ENCODE data around the gene TRIM62. TPM values are rescaled to one million over a fixed set of nuclear protein-coding genes. Genes with fewer than 3 reads are reported as not detected.

The TRIM62 gene
- total RNA-seq, 1 experiment from 2014 or later = 9.9 TPM

- DNase-seq = no peak
- Histone ChIP-seq H3K27me3 (ENCODE audit: insufficient read depth, low read depth) (no peaks in the 10 kb centered on the region), H3K4me2 (no peak overlapping the region), H3K9me3 (ENCODE audit: insufficient read depth, low read depth) (no peaks in the 10 kb centered on the region), H3F3A (ENCODE audit: insufficient read depth, low read depth) (peaks cover 12% of the 10 kb centered on the region; the same call in 1 of the 2 replicates), H3K4me1 (replicated peaks; ENCODE audit: insufficient read depth) (peaks cover 4% of the 10 kb centered on the region; the same call in 1 of the 2 replicates), H3K9me2 (ENCODE audit: insufficient read depth) (no peaks in the 10 kb centered on the region), H3K4me3 (no peak overlapping the region), H3K27ac (no peak overlapping the region), H4K20me1 (ENCODE audit: insufficient read depth) (peaks cover 8% of the 10 kb centered on the region; the same call in 1 of the 2 replicates), H3K36me3 (ENCODE audit: low read depth) (no peaks in the 10 kb centered on the region), H2AFZ (no peak overlapping the region), H3K79me2 (ENCODE audit: low read depth) (peaks cover 7% of the 10 kb centered on the region; the same call in 1 of the 2 replicates)
- no peak for TF ChIP-seq CTCF (conservative IDR thresholded peaks at IDR 0.05)
- TF ChIP-seq EZH2 (IDR thresholded peaks at IDR 0.05; ENCODE audit: low read depth) = no peak
- CTCF ChIA-PET = no interaction called here
- intact Hi-C loops (cut with micrococcal nuclease; ENCODE audit: unreplicated experiment) = no loop called here
- POLR2A ChIA-PET (ENCODE audit: unreplicated experiment) = interaction anchor here (0.5 kb wide), 1 partner anchor 76 kb away, joined by 3 read pairs; no protein-coding TSS in a partner anchor
- BruUV-seq (replicated peaks) = no TSS peak
Measured at GRCh38 chr1:33178836-33179439, 2.9 kb downstream of the TRIM62 start.

GRCh38 chr1:33177996-33178540 is 3.8 kb downstream of the TRIM62 start:
- no peaks in the 10 kb centered on the region for H3K9me2 ChIP-seq (ENCODE audit: insufficient read depth)
- no TSS peak for BruUV-seq (replicated peaks)
- H4K20me1 ChIP-seq (ENCODE audit: insufficient read depth) = peaks cover 8% of the 10 kb centered on the region; the same call in 1 of the 2 replicates
- no peak for TF ChIP-seq CTCF (conservative IDR thresholded peaks at IDR 0.05)
- no peak for TF ChIP-seq EZH2 (IDR thresholded peaks at IDR 0.05; ENCODE audit: low read depth)
- no peak overlapping the region for H3K4me3 ChIP-seq
- ChIA-PET POLR2A (ENCODE audit: unreplicated experiment) (no interaction called here), CTCF (no interaction called here)
- H3K27me3 ChIP-seq (ENCODE audit: insufficient read depth, low read depth) = no peaks in the 10 kb centered on the region
- no peak overlapping the region for H3K27ac ChIP-seq
- peaks cover 12% of the 10 kb centered on the region; the same call in 1 of the 2 replicates for H3F3A ChIP-seq (ENCODE audit: insufficient read depth, low read depth)
- peaks cover 7% of the 10 kb centered on the region; the same call in 1 of the 2 replicates for H3K79me2 ChIP-seq (ENCODE audit: low read depth)
- H3K4me2 ChIP-seq = no peak overlapping the region
- no peaks in the 10 kb centered on the region for H3K9me3 ChIP-seq (ENCODE audit: insufficient read depth, low read depth)
- H3K4me1 ChIP-seq (replicated peaks; ENCODE audit: insufficient read depth) = peaks cover 4% of the 10 kb centered on the region; the same call in 1 of the 2 replicates
- intact Hi-C loops (cut with micrococcal nuclease; ENCODE audit: unreplicated experiment) = no loop called here
- no peak for DNase-seq
- no peak overlapping the region for H2AFZ ChIP-seq
- no peaks in the 10 kb centered on the region for H3K36me3 ChIP-seq (ENCODE audit: low read depth)

- CTCF ChIA-PET = no interaction called here
- Histone ChIP-seq H3K27ac (no peak overlapping the region), H4K20me1 (ENCODE audit: insufficient read depth) (peaks cover 8% of the 10 kb centered on the region; the same call in 1 of the 2 replicates), H3K79me2 (ENCODE audit: low read depth) (peaks cover 7% of the 10 kb centered on the region; the same call in 1 of the 2 replicates), H3K27me3 (ENCODE audit: insufficient read depth, low read depth) (no peaks in the 10 kb centered on the region), H3F3A (ENCODE audit: insufficient read depth, low read depth) (0 out of 2 replicates have a peak, but pooled peaks cover 9% of the 10 kb centered on the region), H3K9me3 (ENCODE audit: insufficient read depth, low read depth) (no peaks in the 10 kb centered on the region), H2AFZ (no peak overlapping the region), H3K9me2 (ENCODE audit: insufficient read depth) (no peaks in the 10 kb centered on the region), H3K4me1 (replicated peaks; ENCODE audit: insufficient read depth) (no peaks in the 10 kb centered on the region; the same call in 1 of the 2 replicates), H3K36me3 (ENCODE audit: low read depth) (no peaks in the 10 kb centered on the region), H3K4me3 (no peak overlapping the region), H3K4me2 (no peak overlapping the region)
- BruUV-seq (replicated peaks) = no TSS peak
- TF ChIP-seq EZH2 (IDR thresholded peaks at IDR 0.05; ENCODE audit: low read depth) = no peak
- TF ChIP-seq CTCF (conservative IDR thresholded peaks at IDR 0.05) = no peak
- POLR2A ChIA-PET (ENCODE audit: unreplicated experiment) = interaction anchor here (0.7 kb wide), 1 partner anchor 10 kb away, joined by 3 read pairs; no protein-coding TSS in a partner anchor
- intact Hi-C loops (cut with micrococcal nuclease; ENCODE audit: unreplicated experiment) = no loop called here
- DNase-seq = no peak
Measured at GRCh38 chr1:33176887-33177286, 5.0 kb downstream of the TRIM62 start.

All from PC-9 (cell line).